ENCODE data around the gene TGFBR3. TPM values are rescaled to one million over a fixed set of nuclear protein-coding genes. Genes with fewer than 3 reads are reported as not detected.
A peak's percentile ranks its signal among the peaks of the same experiment; 100 is the strongest.

The TGFBR3 gene
- total and polyA plus RNA-seq, 2 of the 4 experiments (the other 2 are of a cell fraction), result 3.0 to 11.3 TPM

DNA sequence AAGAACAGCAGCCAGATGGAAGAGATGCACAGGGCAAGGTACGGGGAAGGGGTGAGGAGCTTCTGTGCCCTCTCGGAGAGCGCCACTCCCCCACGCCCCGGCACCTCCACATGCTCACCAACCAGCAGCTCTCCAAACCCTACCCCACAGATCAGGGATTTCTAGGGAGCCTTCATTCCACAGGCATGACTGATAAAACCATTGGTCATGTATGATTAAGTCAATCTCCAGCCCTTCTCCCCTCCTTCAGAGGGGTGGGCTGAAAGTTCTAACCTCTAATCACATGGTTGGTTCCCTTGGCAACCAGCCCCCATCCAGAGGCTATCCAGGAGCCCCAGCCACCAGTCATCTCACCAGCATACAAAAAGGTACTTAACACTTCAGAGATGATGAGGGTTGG is 144.7 kb downstream of the TGFBR3 start:
- no CpG with 5 or more reads among the region's 5 CpGs for WGBS, 2 experiments (ENCODE audit: extremely low coverage in 2 of 2, insufficient read length in 1 of 2)
- no peak overlapping the region for H4K5ac ChIP-seq (ENCODE audit: low read depth, low read length)
- in situ Hi-C loops (cut with MboI; ENCODE audit: low sequenced_read_pairs) (no loop called here), dilution Hi-C loops (cut with HindIII; ENCODE audit: low sequenced_read_pairs, unreplicated experiment) (no loop called here), intact Hi-C loops (cut with micrococcal nuclease) (no loop called here)
- peaks cover 15% of the 10 kb centered on the region for H3K4me1 ChIP-seq (ENCODE audit: control insufficient read depth, insufficient read depth, low read length)
- H2AK9ac ChIP-seq (replicated peaks; ENCODE audit: low read depth, low read length, poor library complexity), result peak overlapping the region; percentile 19
- no peaks in the 10 kb centered on the region for H4K20me1 ChIP-seq (ENCODE audit: insufficient read depth, low read length)
- no peak overlapping the region for H3K14ac ChIP-seq (replicated peaks; ENCODE audit: low read depth, low read length)
- ChIA-PET CTCF (no interaction called here), POLR2A (ENCODE audit: unreplicated experiment) (no interaction called here)
- H3K4ac ChIP-seq (ENCODE audit: low read depth, low read length), result no peak overlapping the region
- no peak overlapping the region for H3K56ac ChIP-seq (ENCODE audit: extremely low read depth, insufficient read depth, low read length)
- H3K79me1 ChIP-seq (ENCODE audit: low read depth in 1 of 2, low read length in 2 of 2), result peaks cover 0 to 2% of the 10 kb centered on the region in 2 experiments; a peak in 2 of 4 replicates
- no peaks in the 10 kb centered on the region for H3K27me3 ChIP-seq (ENCODE audit: control insufficient read depth, insufficient read depth, low read length)
- H2BK15ac ChIP-seq (ENCODE audit: low read depth, low read length), result no peak overlapping the region
- H3K9me3 ChIP-seq (ENCODE audit: control insufficient read depth, insufficient read depth, low read length), result no peaks in the 10 kb centered on the region
- BruUV-seq (replicated peaks), result no TSS peak
- no peak overlapping the region for H2BK20ac ChIP-seq (ENCODE audit: low read depth, low read length)
- peaks cover 12% of the 10 kb centered on the region for H3K9me1 ChIP-seq (ENCODE audit: insufficient read depth, low read length)
- no peak overlapping the region for H2BK120ac ChIP-seq (ENCODE audit: low read depth, low read length)
- H2BK5ac ChIP-seq (ENCODE audit: low read depth, low read length, poor library complexity, severe bottlenecking), result no peak overlapping the region
- no peak overlapping the region for H3K4me3 ChIP-seq (ENCODE audit: insufficient read depth, low read depth, low read length)
- H3K36me3 ChIP-seq (ENCODE audit: control insufficient read depth, insufficient read depth, low read length), result peaks cover 7% of the 10 kb centered on the region
- ATAC-seq (ENCODE audit: low read depth) (0 out of 2 replicates have a peak, but pooled peaks have one; percentile 27), DNase-seq (peak; percentile 65)
- H2AK5ac ChIP-seq (ENCODE audit: low read depth, low read length), result no peak overlapping the region
- no peak overlapping the region for H3K4me2 ChIP-seq (ENCODE audit: low read depth, low read length)
- H3K27ac ChIP-seq (ENCODE audit: insufficient read depth, low read length), result no peak overlapping the region
- H2AFZ ChIP-seq (replicated peaks; ENCODE audit: low read length, poor library complexity), result no peak overlapping the region
- H4K8ac ChIP-seq (ENCODE audit: low read depth in 2 of 2, low read length in 2 of 2), result no peak overlapping the region
- no peak overlapping the region for H3K18ac ChIP-seq (ENCODE audit: low read depth, low read length)
- H3K23ac ChIP-seq (ENCODE audit: low read depth, low read length), result no peak overlapping the region
- TF ChIP-seq CHD1 (IDR thresholded peaks at IDR 0.05; ENCODE audit: low read depth, low read length) (no peak), SMC3 (IDR thresholded peaks at IDR 0.05; ENCODE audit: low read depth, low read length) (no peak), MAFK (IDR thresholded peaks at IDR 0.05; ENCODE audit: low read depth, low read length) (no peak), MAZ (IDR thresholded peaks at IDR 0.05; ENCODE audit: borderline replicate concordance, low read depth, low read length) (peak; percentile 22; the same call in 1 of the 2 replicates)
- no peak overlapping the region for H3K9ac ChIP-seq (ENCODE audit: low read depth, low read length)
- no peak overlapping the region for H4K91ac ChIP-seq (ENCODE audit: insufficient read depth, low read depth, low read length)
